Activated CD4-positive, alpha-beta memory T cell treated with anti-CD3 and anti-CD28 coated beads, Interleukin-2, amount 10 ng/mL, durations not matched to agents 7 days and 5 days (primary cell): Measurements from ENCODE around the gene FNIP2. TPM values are rescaled to one million over a fixed set of nuclear protein-coding genes. Genes with fewer than 3 reads are reported as not detected.
"Not testable (repeated sequence)": the region's sequence is repeated elsewhere in the genome, so short reads cannot be mapped to it uniquely, and the experiment has no call there.

ENCODE experiments used
- CTCF ChIA-PET: fragments of 350-600 bp; sonication (Branson Sonifier 250); formaldehyde crosslinking; loops from one replicate; lab custom pipeline; 2021; ENCODE audit warnings: antibody characterized with exemption, inconsistent platforms; lab: Charles Lee
- POLR2A ChIA-PET: fragments of 350-600 bp; sonication (Branson Sonifier 250); formaldehyde crosslinking; loops from one replicate; lab custom pipeline; 2021; ENCODE audit warnings: antibody characterized with exemption; lab: Charles Lee
- DNase-seq: peaks from one replicate; pipeline ENCODE4 v3.0.0-alpha.2; 2020
- H3K27ac Mint-ChIP-seq: one replicate; pipeline ENCODE4 v1.8.0; 2021; ENCODE audit warnings: mild to moderate bottlenecking, mixed read lengths
- H3K27me3 Mint-ChIP-seq: one replicate; pipeline ENCODE4 v1.8.0; 2021; ENCODE audit warnings: mixed read lengths
- H3K36me3 Mint-ChIP-seq: one replicate; pipeline ENCODE4 v1.8.0; 2021; ENCODE audit warnings: low read depth, mixed read lengths
- H3K4me1 Mint-ChIP-seq: one replicate; pipeline ENCODE4 v1.8.0; 2021; ENCODE audit warnings: mixed read lengths
- H3K4me3 Mint-ChIP-seq: one replicate; pipeline ENCODE4 v1.8.0; 2021; ENCODE audit warnings: mild to moderate bottlenecking, mixed read lengths
- H3K9me3 Mint-ChIP-seq: one replicate; pipeline ENCODE4 v1.8.0; 2021; ENCODE audit warnings: mixed read lengths
- total RNA-seq, 2 experiments: library from RNA; stranded (reverse); gene quantifications; one replicate each; pipeline ENCODE4 v1.2.3, GENCODE V29; 2021

Gene FNIP2
- total RNA-seq, 2 experiments from 2014 or later, result 16.9 to 17.3 TPM

GRCh38 chr4:158826057-158826456 lies 57.2 kb downstream of the FNIP2 start:
- Mint-ChIP-seq H3K36me3 (peaks cover 27% of the 10 kb centered on the region), H3K27me3 (no peaks in the 10 kb centered on the region), H3K27ac (peak overlapping the region; percentile 25), H3K4me3 (no peak overlapping the region), H3K4me1 (peaks cover 67% of the 10 kb centered on the region), H3K9me3 (no peaks in the 10 kb centered on the region)
- CTCF ChIA-PET, result interaction anchor here (0.8 to 2.5 kb wide), 3 partner anchors 10 to 377 kb away, joined by 3 to 8 read pairs (median 3); no protein-coding TSS in a partner anchor
- DNase-seq, result no peak
- POLR2A ChIA-PET, result interaction anchor here (0.6 to 3.9 kb wide), 6 partner anchors 17 to 314 kb away, joined by 3 to 13 read pairs (median 4); partner anchors contain the start of gene FNIP2

GRCh38 chr4:158826882-158827281 lies 58.1 kb downstream of the FNIP2 start:
- Mint-ChIP-seq H3K36me3 (peaks cover 30% of the 10 kb centered on the region), H3K27me3 (no peaks in the 10 kb centered on the region), H3K4me1 (peaks cover 60% of the 10 kb centered on the region), H3K27ac (peak overlapping the region; percentile 61), H3K9me3 (no peaks in the 10 kb centered on the region), H3K4me3 (no peak overlapping the region)
- ChIA-PET POLR2A (interaction anchor here (1.2 to 3.9 kb wide), 3 partner anchors 13 to 156 kb away, joined by 3 to 13 read pairs (median 4); partner anchors contain the start of gene FNIP2), CTCF (interaction anchor here (0.8 to 2.5 kb wide), 4 partner anchors 11 to 376 kb away, joined by 3 to 8 read pairs (median 4); no protein-coding TSS in a partner anchor)
- no peak for DNase-seq

GRCh38 chr4:158827543-158827981 lies 58.7 kb downstream of the FNIP2 start:
- no peak for DNase-seq
- peaks cover 56% of the 10 kb centered on the region for H3K4me1 Mint-ChIP-seq
- no peak overlapping the region for H3K4me3 Mint-ChIP-seq

GRCh38 chr4:158828151-158828550 lies 59.3 kb downstream of the FNIP2 start:
- H3K9me3 Mint-ChIP-seq, H3K27me3 Mint-ChIP-seq, H3K4me3 Mint-ChIP-seq, H3K27ac Mint-ChIP-seq, DNase-seq: not testable (repeated sequence)
- CTCF ChIA-PET, result interaction anchor here (1.4 kb wide), 1 partner anchor 105 kb away, joined by 3 read pairs; the partner anchor contains the start of gene PPID
- H3K4me1 Mint-ChIP-seq, result peaks cover 56% of the 10 kb centered on the region
- POLR2A ChIA-PET, result interaction anchor here (1.0 to 1.3 kb wide), 3 partner anchors 12 to 101 kb away, joined by 3 read pairs; no protein-coding TSS in a partner anchor
- peaks cover 37% of the 10 kb centered on the region for H3K36me3 Mint-ChIP-seq

More at GRCh38 chr4:158827543-158827981, 58.7 kb downstream of the FNIP2 start:
- peak overlapping the region; percentile 61 for H3K27ac Mint-ChIP-seq
- ChIA-PET CTCF (interaction anchor here (1.0 to 2.5 kb wide), 3 partner anchors 24 to 104 kb away, joined by 3 to 8 read pairs (median 4); partner anchors contain the start of gene PPID), POLR2A (interaction anchor here (1.0 to 3.9 kb wide), 5 partner anchors 12 to 157 kb away, joined by 3 to 13 read pairs (median 3); partner anchors contain the start of gene FNIP2)
- H3K9me3 Mint-ChIP-seq, result no peaks in the 10 kb centered on the region
- H3K36me3 Mint-ChIP-seq, result peaks cover 31% of the 10 kb centered on the region
- H3K27me3 Mint-ChIP-seq, result no peaks in the 10 kb centered on the region

- Mint-ChIP-seq H3K4me1 (peaks cover 45% of the 10 kb centered on the region), H3K36me3 (peaks cover 48% of the 10 kb centered on the region), H3K4me3 (no peak overlapping the region), H3K27ac (no peak overlapping the region), H3K9me3 (no peaks in the 10 kb centered on the region), H3K27me3 (no peaks in the 10 kb centered on the region)
- ChIA-PET POLR2A (interaction anchor here (1.2 kb wide), 1 partner anchor 11 kb away, joined by 3 read pairs; no protein-coding TSS in a partner anchor), CTCF (no interaction called here)
- DNase-seq, result no peak
Observed at GRCh38 chr4:158829254-158829653, 60.4 kb downstream of the FNIP2 start.

GRCh38 chr4:158833602-158834001 lies 64.8 kb downstream of the FNIP2 start:
- POLR2A ChIA-PET, result no interaction called here
- no peak overlapping the region for H3K27ac Mint-ChIP-seq

GRCh38 chr4:158835226-158836001 lies 66.6 kb downstream of the FNIP2 start:
- H3K27me3 Mint-ChIP-seq, result no peaks in the 10 kb centered on the region
- peaks cover 54% of the 10 kb centered on the region for H3K36me3 Mint-ChIP-seq
- ChIA-PET POLR2A (no interaction called here), CTCF (interaction anchor here (1.3 to 1.4 kb wide), 2 partner anchors 14 to 16 kb away, joined by 3 read pairs; no protein-coding TSS in a partner anchor)
- no peak for DNase-seq
- H3K4me1 Mint-ChIP-seq, result peaks cover 2% of the 10 kb centered on the region
- no peaks in the 10 kb centered on the region for H3K9me3 Mint-ChIP-seq
- no peak overlapping the region for H3K4me3 Mint-ChIP-seq
- H3K27ac Mint-ChIP-seq, result no peak overlapping the region

More at GRCh38 chr4:158833602-158834001, 64.8 kb downstream of the FNIP2 start:
- Mint-ChIP-seq H3K9me3 (no peaks in the 10 kb centered on the region), H3K4me1 (peaks cover 4% of the 10 kb centered on the region), H3K27me3 (no peaks in the 10 kb centered on the region), H3K36me3 (peaks cover 60% of the 10 kb centered on the region), H3K4me3 (no peak overlapping the region)
- CTCF ChIA-PET, result no interaction called here
- DNase-seq, result no peak

- DNase-seq, result no peak
- Mint-ChIP-seq H3K27ac (no peak overlapping the region), H3K4me1 (peaks cover 2% of the 10 kb centered on the region), H3K27me3 (no peaks in the 10 kb centered on the region), H3K36me3 (peaks cover 51% of the 10 kb centered on the region), H3K4me3 (no peak overlapping the region), H3K9me3 (no peaks in the 10 kb centered on the region)
- CTCF ChIA-PET, result interaction anchor here (1.4 kb wide), 1 partner anchor 16 kb away, joined by 3 read pairs; no protein-coding TSS in a partner anchor
- POLR2A ChIA-PET, result no interaction called here
Observed at GRCh38 chr4:158836002-158836369, 67.2 kb downstream of the FNIP2 start.

GRCh38 chr4:158836828-158837449 lies 68.1 kb downstream of the FNIP2 start:
- no peaks in the 10 kb centered on the region for H3K9me3 Mint-ChIP-seq
- H3K27ac Mint-ChIP-seq, result no peak overlapping the region
- H3K36me3 Mint-ChIP-seq, result peaks cover 49% of the 10 kb centered on the region
- H3K4me3 Mint-ChIP-seq, result no peak overlapping the region
- DNase-seq, result no peak
- peaks cover 2% of the 10 kb centered on the region for H3K4me1 Mint-ChIP-seq
- ChIA-PET CTCF (no interaction called here), POLR2A (no interaction called here)
- no peaks in the 10 kb centered on the region for H3K27me3 Mint-ChIP-seq

- H3K9me3 Mint-ChIP-seq, result no peaks in the 10 kb centered on the region
- peaks cover 48% of the 10 kb centered on the region for H3K36me3 Mint-ChIP-seq
- POLR2A ChIA-PET, result no interaction called here
Observed at GRCh38 chr4:158837527-158838141, 68.8 kb downstream of the FNIP2 start.

GRCh38 chr4:158840131-158840530 lies 71.3 kb downstream of the FNIP2 start:
- POLR2A ChIA-PET, result interaction anchor here (1.1 kb wide), 2 partner anchors 12 to 13 kb away, joined by 3 read pairs; no protein-coding TSS in a partner anchor
- peaks cover 2% of the 10 kb centered on the region for H3K4me1 Mint-ChIP-seq
- no peak for DNase-seq
- H3K36me3 Mint-ChIP-seq, result peaks cover 36% of the 10 kb centered on the region
- no peaks in the 10 kb centered on the region for H3K9me3 Mint-ChIP-seq
- H3K27ac Mint-ChIP-seq, result no peak overlapping the region
- H3K4me3 Mint-ChIP-seq, result no peak overlapping the region
- CTCF ChIA-PET, result interaction anchor here (1.2 kb wide), 1 partner anchor 11 kb away, joined by 7 read pairs; no protein-coding TSS in a partner anchor
- no peaks in the 10 kb centered on the region for H3K27me3 Mint-ChIP-seq

More at GRCh38 chr4:158837527-158838141, 68.8 kb downstream of the FNIP2 start:
- H3K27ac Mint-ChIP-seq, result no peak overlapping the region
- H3K4me3 Mint-ChIP-seq, result no peak overlapping the region
- peaks cover 2% of the 10 kb centered on the region for H3K4me1 Mint-ChIP-seq
- DNase-seq, result no peak
- CTCF ChIA-PET, result interaction anchor here (0.7 kb wide), 2 partner anchors 14 to 341 kb away, joined by 3 read pairs; no protein-coding TSS in a partner anchor
- no peaks in the 10 kb centered on the region for H3K27me3 Mint-ChIP-seq

- no peak for DNase-seq
- Mint-ChIP-seq H3K9me3 (no peaks in the 10 kb centered on the region), H3K4me1 (peaks cover 2% of the 10 kb centered on the region), H3K27me3 (no peaks in the 10 kb centered on the region), H3K4me3 (no peak overlapping the region), H3K27ac (no peak overlapping the region), H3K36me3 (peaks cover 29% of the 10 kb centered on the region)
- CTCF ChIA-PET, result interaction anchor here (1.5 kb wide), 1 partner anchor 10 kb away, joined by 6 read pairs; no protein-coding TSS in a partner anchor
- POLR2A ChIA-PET, result interaction anchor here (1.4 kb wide), 1 partner anchor 118 kb away, joined by 6 read pairs; no protein-coding TSS in a partner anchor
Observed at GRCh38 chr4:158841540-158841939, 72.7 kb downstream of the FNIP2 start.
